ENCODE measurements around the gene NDUFAF4.

The NDUFAF4 gene

GRCh38 chr6:96898241-96898851, 655 bp upstream of the NDUFAF4 start:
- DNase-seq = peak; percentile 15

- DNase-seq = no peak
These were observed 8.5 kb downstream of the NDUFAF4 start for GRCh38 chr6:96889146-96889545.

GRCh38 chr6:96888745-96889144, 8.9 kb downstream of the NDUFAF4 start:
- no peak for DNase-seq

GRCh38 chr6:96886519-96886918, 11.2 kb downstream of the NDUFAF4 start:
- DNase-seq = no peak

- peak; percentile 34 for DNase-seq
These were observed 12.5 kb downstream of the NDUFAF4 start for GRCh38 chr6:96885187-96885631.

- no peak for DNase-seq
These were observed 19.5 kb downstream of the NDUFAF4 start for GRCh38 chr6:96878143-96878542.

- no peak for DNase-seq
These were observed 20.7 kb downstream of the NDUFAF4 start for GRCh38 chr6:96876886-96877545.

- DNase-seq = no peak
These were observed 24.7 kb downstream of the NDUFAF4 start for GRCh38 chr6:96872976-96873375.

GRCh38 chr6:96865055-96865405, 32.7 kb downstream of the NDUFAF4 start:
- DNase-seq = no peak

- no peak for DNase-seq
These were observed 33.3 kb downstream of the NDUFAF4 start for GRCh38 chr6:96864216-96865054.

GRCh38 chr6:96862560-96862959, 35.1 kb downstream of the NDUFAF4 start:
- DNase-seq = no peak

- DNase-seq = no peak
These were observed 36.1 kb downstream of the NDUFAF4 start for GRCh38 chr6:96861588-96861987.

GRCh38 chr6:96856856-96857255, 40.8 kb downstream of the NDUFAF4 start:
- no peak for DNase-seq

GRCh38 chr6:96853083-96853482, 44.6 kb downstream of the NDUFAF4 start:
- DNase-seq = no peak

GRCh38 chr6:96852605-96853004, 45.1 kb downstream of the NDUFAF4 start:
- DNase-seq = no peak

GRCh38 chr6:96851858-96852257, 45.8 kb downstream of the NDUFAF4 start:
- no peak for DNase-seq

- no peak for DNase-seq
These were observed 48.1 kb downstream of the NDUFAF4 start for GRCh38 chr6:96849615-96850014.

- no peak for DNase-seq
These were observed 53.2 kb downstream of the NDUFAF4 start for GRCh38 chr6:96844530-96844929.

GRCh38 chr6:96841345-96841744, 56.3 kb downstream of the NDUFAF4 start:
- no peak for DNase-seq

Data from activated CD4-positive, alpha-beta T cell treated with anti-CD3 and anti-CD28 coated beads, Interleukin-2, Interleukin-6, amounts not matched to agents 100 ng/mL and 50 ng/mL, durations not matched to agents 16 hours and 8 hours (primary cell).